Fibroblast of lung (primary cell): ENCODE measurements around the gene AGBL1. TPM values are rescaled to one million over a fixed set of nuclear protein-coding genes. Genes with fewer than 3 reads are reported as not detected.

Source experiments
- DNase-seq, 2 donors: peaks; one replicate each; pipeline versions ENCODE4 v3.0.0 to v3.0.0-alpha.2; 2010; ENCODE audit warnings: low read depth in 2 of 2
- H2AFZ ChIP-seq: 2 replicates; pipeline ENCODE4 v1.5.1; 2012; ENCODE audit warnings: low read length, control low read depth, inconsistent platforms
- H3K27ac ChIP-seq: 2 replicates; pipeline ENCODE4 v1.5.1; 2011; ENCODE audit warnings: low read length, control low read depth; ENCODE audit not compliant: insufficient read depth
- H3K27me3 ChIP-seq: 2 replicates; pipeline ENCODE4 v1.5.1; 2011; ENCODE audit warnings: mild to moderate bottlenecking, low read length; ENCODE audit not compliant: control insufficient read depth, insufficient read depth
- H3K36me3 ChIP-seq: 2 replicates; pipeline ENCODE4 v1.5.1; 2011; ENCODE audit warnings: low read length; ENCODE audit not compliant: control insufficient read depth, insufficient read depth
- H3K4me1 ChIP-seq: 2 replicates; pipeline ENCODE4 v1.5.1; 2011; ENCODE audit warnings: low read length; ENCODE audit not compliant: control insufficient read depth, insufficient read depth; ENCODE audit errors: extremely low read depth
- H3K4me2 ChIP-seq: 2 replicates; pipeline ENCODE4 v1.5.1; 2011; ENCODE audit warnings: low read length, control low read depth; ENCODE audit not compliant: insufficient read depth; ENCODE audit errors: extremely low read depth
- H3K4me3 ChIP-seq, 4 experiments: fragments of 200-600 bp in 1 of 4; sonication (generic) in 1 of 4; replicated peaks in 1 of 4; 2 replicates each; pipeline ENCODE4 v1.5.1; 2011 to 2016; ENCODE audit warnings: low read length in 4 of 4, low read depth in 3 of 4, mild to moderate bottlenecking in 3 of 4, control low read depth in 2 of 4, inconsistent platforms in 1 of 4, mixed read lengths in 1 of 4; ENCODE audit not compliant: insufficient read depth in 1 of 4; ENCODE audit errors: control extremely low read depth in 1 of 4
- H3K79me2 ChIP-seq: 2 replicates; pipeline ENCODE4 v1.5.1; 2012; ENCODE audit warnings: mild to moderate bottlenecking, low read length, inconsistent platforms; ENCODE audit not compliant: control insufficient read depth, insufficient read depth
- H3K9ac ChIP-seq: 2 replicates; pipeline ENCODE4 v1.5.1; 2011; ENCODE audit warnings: mild to moderate bottlenecking, low read length, control low read depth; ENCODE audit not compliant: insufficient read depth
- H3K9me3 ChIP-seq: 2 replicates; pipeline ENCODE4 v1.5.1; 2012; ENCODE audit warnings: low read depth, low read length; ENCODE audit not compliant: control insufficient read depth, insufficient read depth
- H4K20me1 ChIP-seq: 2 replicates; pipeline ENCODE4 v1.5.1; 2011; ENCODE audit warnings: low read length; ENCODE audit not compliant: control insufficient read depth, insufficient read depth; ENCODE audit errors: extremely low read depth
- CTCF ChIP-seq, 2 donors: IDR thresholded peaks in 1 of 2; conservative IDR thresholded peaks in 1 of 2; 1 replicate in 1 of 2; 2 replicates in 1 of 2; pipeline ENCODE4 v1.5.1; 2011 to 2012; ENCODE audit warnings: low read length in 2 of 2, control low read depth in 1 of 2, inconsistent platforms in 1 of 2, low read depth in 1 of 2, mild to moderate bottlenecking in 1 of 2
- EZH2 ChIP-seq: IDR thresholded peaks from 2 replicates; pipeline ENCODE4 v1.5.1; 2012; ENCODE audit warnings: low read length, control low read depth, mild to moderate bottlenecking; ENCODE audit errors: missing control alignments
- polyA plus RNA-seq, 2 donors: library from polyadenylated mRNA; depleted of rRNA in 1 of 2; stranded (reverse) in 1 of 2; unstranded in 1 of 2; fragments of >200 nt; gene quantifications; 2 replicates each; pipeline ENCODE4 v1.2.1, GENCODE V29; 2011 to 2012; ENCODE audit warnings: missing spikeins in 1 of 2
- total RNA-seq: library from RNA; depleted of rRNA; stranded (reverse); fragments of >200 nt; gene quantifications from 2 replicates; pipeline ENCODE4 v1.2.1, GENCODE V29; 2014

AGBL1 gene
- total and polyA plus RNA-seq, 2 donors (not counting 1 experiment from before 2014, with no cell fraction given) = not detected

- Histone ChIP-seq H3K9me3 (no peaks in the 10 kb centered on the region), H3K27ac (no peak overlapping the region), H3K4me3 (no peak overlapping the region), H3K9ac (no peak overlapping the region), H3K27me3 (no peaks in the 10 kb centered on the region), H3K79me2 (no peaks in the 10 kb centered on the region), H4K20me1 (no peaks in the 10 kb centered on the region), H3K36me3 (no peaks in the 10 kb centered on the region), H3K4me1 (no peaks in the 10 kb centered on the region), H3K4me2 (no peak overlapping the region), H2AFZ (no peak overlapping the region)
- no peak for DNase-seq
- no peak for TF ChIP-seq EZH2
- TF ChIP-seq CTCF (conservative IDR thresholded peaks at IDR 0.05 in 1 of 2, IDR thresholded peaks at IDR 0.05 in 1 of 2; ENCODE audit: low read depth in 1 of 2, low read length in 2 of 2) = no peak
Measured at GRCh38 chr15:86850939-86851338, 771.3 kb downstream of the AGBL1 start.

- Histone ChIP-seq H3K4me1 (no peaks in the 10 kb centered on the region), H3K4me3 (no peak overlapping the region), H3K4me2 (no peak overlapping the region), H3K27me3 (no peaks in the 10 kb centered on the region), H3K36me3 (no peaks in the 10 kb centered on the region), H2AFZ (no peak overlapping the region), H3K9me3 (no peaks in the 10 kb centered on the region), H3K27ac (no peak overlapping the region), H3K79me2 (no peaks in the 10 kb centered on the region), H3K9ac (no peak overlapping the region), H4K20me1 (no peaks in the 10 kb centered on the region)
- TF ChIP-seq EZH2 = no peak
- no peak for TF ChIP-seq CTCF (conservative IDR thresholded peaks at IDR 0.05 in 1 of 2, IDR thresholded peaks at IDR 0.05 in 1 of 2; ENCODE audit: low read depth in 1 of 2, low read length in 2 of 2)
- no peak for DNase-seq
Measured at GRCh38 chr15:86852741-86853140, 773.1 kb downstream of the AGBL1 start.

GRCh38 chr15:86854176-86854575 lies 774.5 kb downstream of the AGBL1 start:
- no peaks in the 10 kb centered on the region for H3K4me1 ChIP-seq
- H3K27ac ChIP-seq = no peak overlapping the region
- no peak overlapping the region for H3K4me3 ChIP-seq
- H3K9ac ChIP-seq = no peak overlapping the region
- H3K79me2 ChIP-seq = no peaks in the 10 kb centered on the region
- H2AFZ ChIP-seq = no peak overlapping the region
- DNase-seq = no peak
- no peaks in the 10 kb centered on the region for H3K9me3 ChIP-seq
- H4K20me1 ChIP-seq = no peaks in the 10 kb centered on the region
- no peaks in the 10 kb centered on the region for H3K27me3 ChIP-seq
- TF ChIP-seq EZH2 (no peak), CTCF (conservative IDR thresholded peaks at IDR 0.05 in 1 of 2, IDR thresholded peaks at IDR 0.05 in 1 of 2; ENCODE audit: low read depth in 1 of 2, low read length in 2 of 2) (no peak)
- H3K4me2 ChIP-seq = no peak overlapping the region
- H3K36me3 ChIP-seq = no peaks in the 10 kb centered on the region
